ENCODE data around the gene HMOX2. TPM values are rescaled to one million over a fixed set of nuclear protein-coding genes. Genes with fewer than 3 reads are reported as not detected.

The HMOX2 gene
- total and polyA plus RNA-seq, 2 of the 13 experiments (the other 11 are each of a cell fraction or from before 2014, with no cell fraction given) = 60.3 to 70.4 TPM

GRCh38 chr16:4461250-4462085 lies 14.7 kb upstream of the HMOX2 start (continued):
- peak; percentile 89 for TF ChIP-seq RXRB (CRISPR knock-in tag; IDR thresholded peaks at IDR 0.05; ENCODE audit: borderline replicate concordance)
- no peak for TF ChIP-seq ZNF432 (CRISPR knock-in tag; IDR thresholded peaks at IDR 0.05; ENCODE audit: borderline replicate concordance)
- TF ChIP-seq, protein P1, sequence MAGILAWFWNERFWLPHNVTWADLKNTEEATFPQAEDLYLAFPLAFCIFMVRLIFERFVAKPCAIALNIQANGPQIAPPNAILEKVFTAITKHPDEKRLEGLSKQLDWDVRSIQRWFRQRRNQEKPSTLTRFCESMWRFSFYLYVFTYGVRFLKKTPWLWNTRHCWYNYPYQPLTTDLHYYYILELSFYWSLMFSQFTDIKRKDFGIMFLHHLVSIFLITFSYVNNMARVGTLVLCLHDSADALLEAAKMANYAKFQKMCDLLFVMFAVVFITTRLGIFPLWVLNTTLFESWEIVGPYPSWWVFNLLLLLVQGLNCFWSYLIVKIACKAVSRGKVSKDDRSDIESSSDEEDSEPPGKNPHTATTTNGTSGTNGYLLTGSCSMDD (CRISPR knock-in tag; IDR thresholded peaks at IDR 0.05) = no peak
- no peak for TF ChIP-seq ZNF501 (CRISPR knock-in tag; IDR thresholded peaks at IDR 0.05)
- peak; percentile 34; the same call in 1 of the 2 replicates for TF ChIP-seq ZNF264 (CRISPR knock-in tag; IDR thresholded peaks at IDR 0.05)
- TF ChIP-seq, protein P2, sequence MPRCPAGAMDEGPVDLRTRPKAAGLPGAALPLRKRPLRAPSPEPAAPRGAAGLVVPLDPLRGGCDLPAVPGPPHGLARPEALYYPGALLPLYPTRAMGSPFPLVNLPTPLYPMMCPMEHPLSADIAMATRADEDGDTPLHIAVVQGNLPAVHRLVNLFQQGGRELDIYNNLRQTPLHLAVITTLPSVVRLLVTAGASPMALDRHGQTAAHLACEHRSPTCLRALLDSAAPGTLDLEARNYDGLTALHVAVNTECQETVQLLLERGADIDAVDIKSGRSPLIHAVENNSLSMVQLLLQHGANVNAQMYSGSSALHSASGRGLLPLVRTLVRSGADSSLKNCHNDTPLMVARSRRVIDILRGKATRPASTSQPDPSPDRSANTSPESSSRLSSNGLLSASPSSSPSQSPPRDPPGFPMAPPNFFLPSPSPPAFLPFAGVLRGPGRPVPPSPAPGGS (CRISPR knock-in tag; IDR thresholded peaks at IDR 0.05) = peak; percentile 69; the same call in 1 of the 2 replicates
- no peak for TF ChIP-seq KDM5A (IDR thresholded peaks at IDR 0.05; ENCODE audit: borderline replicate concordance, low read length)
- TF ChIP-seq ZNF772 (CRISPR knock-in tag; IDR thresholded peaks at IDR 0.05) = peak; percentile 21; the same call in 1 of the 2 replicates
- TF ChIP-seq HIC2 (CRISPR knock-in tag; IDR thresholded peaks at IDR 0.05; ENCODE audit: low read depth) = peak; percentile 93
- TF ChIP-seq ZBTB21 (CRISPR knock-in tag; IDR thresholded peaks at IDR 0.05) = no peak
- TF ChIP-seq MAFK (conservative IDR thresholded peaks at IDR 0.05 in 1 of 2, IDR thresholded peaks at IDR 0.05 in 1 of 2; ENCODE audit: low read length in 2 of 2) = no peak
- TF ChIP-seq ZEB1 (IDR thresholded peaks at IDR 0.05; ENCODE audit: insufficient replicate concordance, low read depth) = no peak
- TF ChIP-seq ZSCAN20 (CRISPR knock-in tag; IDR thresholded peaks at IDR 0.05; ENCODE audit: borderline replicate concordance) = no peak
- TF ChIP-seq TFDP1 (CRISPR knock-in tag; IDR thresholded peaks at IDR 0.05; ENCODE audit: borderline replicate concordance) = no peak
- TF ChIP-seq ZNF414 (CRISPR knock-in tag; IDR thresholded peaks at IDR 0.05) = peak; percentile 32; the same call in 1 of the 2 replicates
- peak; percentile 65; the same call in 1 of the 2 replicates for TF ChIP-seq DPF2 (CRISPR knock-in tag; IDR thresholded peaks at IDR 0.05; ENCODE audit: borderline replicate concordance, low read depth)
- TF ChIP-seq CENPX (CRISPR knock-in tag; IDR thresholded peaks at IDR 0.05) = no peak
- TF ChIP-seq ARID2 (CRISPR knock-in tag; IDR thresholded peaks at IDR 0.05; ENCODE audit: borderline replicate concordance) = no peak
- no peak for TF ChIP-seq SRF (IDR thresholded peaks at IDR 0.05; ENCODE audit: low read depth, low read length)
- TF ChIP-seq ELF3 (CRISPR knock-in tag; IDR thresholded peaks at IDR 0.05) = no peak
- TF ChIP-seq CCDC6 (CRISPR knock-in tag; IDR thresholded peaks at IDR 0.05) = peak; percentile 70
